Esophagus muscularis mucosa (tissue), 4 donors: Measurements from ENCODE around the gene VSX1.

Source experiments
- CTCF ChIP-seq, 3 experiments: fragments of 200-600 bp in 2 of 3; fragments of 450-650 bp in 1 of 3; sonication (generic) in 2 of 3; IDR thresholded peaks; one replicate each; pipeline ENCODE4 v1.5.1; 2017 to 2019; ENCODE audit warnings: antibody characterized with exemption in 3 of 3, mild to moderate bottlenecking in 2 of 3, moderate library complexity in 1 of 3
- EP300 ChIP-seq: sonication (generic); formaldehyde crosslinking; IDR thresholded peaks from one replicate; pipeline ENCODE4 v1.6.1; 2017; ENCODE audit warnings: antibody characterized with exemption
- POLR2A ChIP-seq: fragments of 450-650 bp; IDR thresholded peaks from one replicate; pipeline ENCODE4 v1.6.1; 2017; ENCODE audit warnings: antibody characterized with exemption, moderate library complexity, mild to moderate bottlenecking, low read depth
- POLR2AphosphoS5 ChIP-seq, 2 donors: sonication (generic); formaldehyde crosslinking; IDR thresholded peaks; one replicate each; pipeline ENCODE4 v1.6.1; 2017; ENCODE audit warnings: antibody characterized with exemption in 2 of 2

- TF ChIP-seq CTCF (IDR thresholded peaks at IDR 0.05): no peak
- no peak for TF ChIP-seq POLR2A
- TF ChIP-seq POLR2AphosphoS5 (IDR thresholded peaks at IDR 0.05): no peak
- no peak for TF ChIP-seq EP300
Observed at GRCh38 chr20:25072226-25072811, 9.6 kb downstream of the VSX1 start.
